Loucy (cell line): ENCODE measurements around the gene GJC3.
"Not testable (repeated sequence)": the region's sequence is repeated elsewhere in the genome, so short reads cannot be mapped to it uniquely, and the experiment has no call there.

ENCODE experiments used
- H2AFZ ChIP-seq: fragments of 200-600 bp; sonication (generic); 2 replicates; pipeline ENCODE4 v1.6.0; 2016; ENCODE audit warnings: antibody characterized with exemption, mild to moderate bottlenecking, low read length, moderate library complexity
- H3F3A ChIP-seq: fragments of 200-600 bp; 2 replicates; pipeline ENCODE4 v1.6.0; 2016; ENCODE audit warnings: antibody characterized with exemption, low read depth, mild to moderate bottlenecking
- H3K27me3 ChIP-seq: fragments of 200-600 bp; sonication (generic); 2 replicates; pipeline ENCODE4 v1.6.1; 2014; ENCODE audit warnings: low read length, mild to moderate bottlenecking; ENCODE audit not compliant: insufficient read depth, poor library complexity, severe bottlenecking
- H3K36me3 ChIP-seq: fragments of 200-600 bp; sonication (generic); 2 replicates; pipeline ENCODE4 v1.6.1; 2016; ENCODE audit warnings: low read length; ENCODE audit not compliant: insufficient read depth
- H3K4me1 ChIP-seq: fragments of 200-600 bp; sonication (generic); 2 replicates; pipeline ENCODE4 v1.5.1; 2014; ENCODE audit warnings: low read length, mild to moderate bottlenecking; ENCODE audit not compliant: insufficient read depth, poor library complexity, severe bottlenecking
- H3K4me2 ChIP-seq: fragments of 200-600 bp; sonication (generic); 2 replicates; pipeline ENCODE4 v1.6.0; 2014; ENCODE audit warnings: antibody characterized with exemption, low read length, low read depth, mild to moderate bottlenecking; ENCODE audit not compliant: poor library complexity, severe bottlenecking
- H3K4me3 ChIP-seq: fragments of 200-600 bp; sonication (generic); 2 replicates; pipeline ENCODE4 v1.5.1; 2014; ENCODE audit warnings: low read length, mild to moderate bottlenecking, mixed read lengths; ENCODE audit not compliant: poor library complexity, severe bottlenecking
- H3K79me2 ChIP-seq: fragments of 200-600 bp; sonication (generic); 2 replicates; pipeline ENCODE4 v1.6.1; 2014; ENCODE audit warnings: low read length; ENCODE audit not compliant: insufficient read depth
- H3K9ac ChIP-seq: fragments of 200-600 bp; sonication (generic); 2 replicates; pipeline ENCODE4 v1.6.0; 2014; ENCODE audit warnings: mild to moderate bottlenecking, low read depth, low read length, moderate library complexity; ENCODE audit not compliant: poor library complexity, severe bottlenecking
- H3K9me2 ChIP-seq: fragments of 200-600 bp; sonication (generic); replicated peaks from 2 replicates; pipeline ENCODE4 v1.6.1; 2016; ENCODE audit warnings: low read depth, low read length, mixed read lengths
- H3K9me3 ChIP-seq: fragments of 200-600 bp; sonication (generic); 2 replicates; pipeline ENCODE4 v1.6.1; 2014; ENCODE audit warnings: mild to moderate bottlenecking, antibody characterized with exemption, low read length, low read depth; ENCODE audit not compliant: insufficient read depth
- H4K20me1 ChIP-seq: fragments of 200-600 bp; sonication (generic); 2 replicates; pipeline ENCODE4 v1.6.0; 2014; ENCODE audit warnings: antibody characterized with exemption, low read length, mild to moderate bottlenecking; ENCODE audit not compliant: insufficient read depth, poor library complexity, severe bottlenecking
- EZH2phosphoT487 ChIP-seq: fragments of 200-600 bp; IDR thresholded peaks from 2 replicates; pipeline ENCODE4 v1.6.1; 2018; ENCODE audit warnings: antibody characterized with exemption, mild to moderate bottlenecking, moderate library complexity, borderline replicate concordance
- TF ChIP-seq, protein P1 (sequence below): fragments of 200-600 bp; sonication (generic); conservative IDR thresholded peaks from 2 replicates; pipeline ENCODE4 v1.5.1; 2014; ENCODE audit warnings: mild to moderate bottlenecking, antibody characterized with exemption, low read length

The GJC3 gene

DNA sequence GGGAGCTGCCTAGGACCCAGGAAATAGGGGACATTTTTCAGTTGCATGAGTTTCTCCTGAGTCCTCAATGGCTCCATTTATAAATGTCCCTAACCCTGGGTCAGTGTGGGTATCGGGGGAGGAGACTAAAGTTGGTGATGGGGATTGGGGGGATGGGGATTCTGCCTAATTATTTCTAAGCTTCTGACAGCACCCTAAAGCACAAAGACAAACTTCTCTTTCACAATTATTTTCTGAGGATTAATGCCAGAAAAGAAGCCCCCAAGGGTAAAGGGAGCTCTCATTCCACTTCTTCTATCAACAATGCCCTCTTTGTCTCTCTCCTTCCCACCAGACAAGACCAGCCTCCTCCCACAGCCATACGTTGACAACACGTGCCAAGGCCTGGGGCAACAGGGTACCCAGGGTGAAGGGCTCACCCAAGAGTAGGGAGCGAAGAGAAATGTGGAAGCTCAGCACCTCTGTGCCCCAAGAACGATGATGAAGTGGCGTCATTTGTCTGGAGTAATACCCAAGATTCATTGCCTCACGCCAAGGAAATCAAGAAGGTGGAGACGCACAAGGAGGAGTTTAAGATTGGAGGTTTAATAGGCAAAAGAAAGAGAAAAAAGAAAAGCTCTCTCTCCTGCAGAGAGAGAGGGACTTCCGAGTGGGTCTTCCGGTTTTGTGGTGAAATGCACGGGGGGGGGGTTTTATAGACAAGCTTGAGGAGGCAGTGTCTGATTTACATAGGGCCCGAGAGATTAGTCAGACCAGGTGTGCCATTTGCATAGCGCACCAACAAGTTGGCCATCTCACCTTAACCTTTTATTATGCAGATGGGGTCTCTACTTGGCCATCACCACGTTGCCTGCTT lies 14.4 kb upstream of the GJC3 start:
- Histone ChIP-seq H3K9me2 (no peaks in the 10 kb centered on the region), H3K27me3 (peaks cover 12% of the 10 kb centered on the region), H3F3A (no peaks in the 10 kb centered on the region), H3K4me3 (peak overlapping the region; percentile 46), H3K9ac (no peak overlapping the region), H3K9me3 (peaks cover 4% of the 10 kb centered on the region; the same call in 1 of the 2 replicates), H3K4me2 (peak overlapping the region; percentile 64), H3K4me1 (peaks cover 13% of the 10 kb centered on the region), H2AFZ (peak overlapping the region; percentile 96), H3K36me3 (no peaks in the 10 kb centered on the region), H3K79me2 (no peaks in the 10 kb centered on the region), H4K20me1 (no peaks in the 10 kb centered on the region)
- TF ChIP-seq EZH2phosphoT487, result no peak
- TF ChIP-seq, protein P1, sequence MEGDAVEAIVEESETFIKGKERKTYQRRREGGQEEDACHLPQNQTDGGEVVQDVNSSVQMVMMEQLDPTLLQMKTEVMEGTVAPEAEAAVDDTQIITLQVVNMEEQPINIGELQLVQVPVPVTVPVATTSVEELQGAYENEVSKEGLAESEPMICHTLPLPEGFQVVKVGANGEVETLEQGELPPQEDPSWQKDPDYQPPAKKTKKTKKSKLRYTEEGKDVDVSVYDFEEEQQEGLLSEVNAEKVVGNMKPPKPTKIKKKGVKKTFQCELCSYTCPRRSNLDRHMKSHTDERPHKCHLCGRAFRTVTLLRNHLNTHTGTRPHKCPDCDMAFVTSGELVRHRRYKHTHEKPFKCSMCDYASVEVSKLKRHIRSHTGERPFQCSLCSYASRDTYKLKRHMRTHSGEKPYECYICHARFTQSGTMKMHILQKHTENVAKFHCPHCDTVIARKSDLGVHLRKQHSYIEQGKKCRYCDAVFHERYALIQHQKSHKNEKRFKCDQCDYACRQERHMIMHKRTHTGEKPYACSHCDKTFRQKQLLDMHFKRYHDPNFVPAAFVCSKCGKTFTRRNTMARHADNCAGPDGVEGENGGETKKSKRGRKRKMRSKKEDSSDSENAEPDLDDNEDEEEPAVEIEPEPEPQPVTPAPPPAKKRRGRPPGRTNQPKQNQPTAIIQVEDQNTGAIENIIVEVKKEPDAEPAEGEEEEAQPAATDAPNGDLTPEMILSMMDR, result no peak

DNA sequence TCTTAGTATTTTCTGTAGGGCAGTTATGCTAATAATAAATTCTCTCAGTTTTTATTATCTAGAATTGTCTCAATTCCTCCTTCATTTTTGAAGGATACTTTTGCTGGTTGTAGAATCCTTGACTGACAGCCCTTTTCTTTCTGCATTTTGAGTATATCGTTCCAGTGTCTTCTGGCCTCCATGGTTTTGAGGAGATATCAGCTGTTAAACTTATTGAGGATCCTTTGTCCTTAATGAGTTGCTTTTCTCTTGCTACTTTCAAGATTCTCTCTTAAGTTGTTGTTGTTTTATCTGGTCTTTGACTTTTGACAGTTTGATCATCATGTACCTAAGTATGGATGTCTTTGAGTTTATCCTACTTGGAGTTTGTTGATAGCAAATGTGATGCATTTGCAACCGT lies 8.9 kb upstream of the GJC3 start:
- H3K9me3 ChIP-seq, result peaks cover 12% of the 10 kb centered on the region; the same call in 1 of the 2 replicates
- H3F3A ChIP-seq, result no peaks in the 10 kb centered on the region
- peaks cover 14% of the 10 kb centered on the region for H3K27me3 ChIP-seq
- no peaks in the 10 kb centered on the region for H3K4me1 ChIP-seq
- no peaks in the 10 kb centered on the region for H3K9me2 ChIP-seq
- H3K9ac ChIP-seq, result no peak overlapping the region
- H3K79me2 ChIP-seq, result no peaks in the 10 kb centered on the region
- no peak overlapping the region for H2AFZ ChIP-seq
- TF ChIP-seq, protein P1, result no peak
- TF ChIP-seq EZH2phosphoT487, result no peak
- H3K36me3 ChIP-seq, result no peaks in the 10 kb centered on the region
- H3K4me2 ChIP-seq, result no peak overlapping the region
- H4K20me1 ChIP-seq, result no peaks in the 10 kb centered on the region
- H3K4me3 ChIP-seq, result no peak overlapping the region

DNA sequence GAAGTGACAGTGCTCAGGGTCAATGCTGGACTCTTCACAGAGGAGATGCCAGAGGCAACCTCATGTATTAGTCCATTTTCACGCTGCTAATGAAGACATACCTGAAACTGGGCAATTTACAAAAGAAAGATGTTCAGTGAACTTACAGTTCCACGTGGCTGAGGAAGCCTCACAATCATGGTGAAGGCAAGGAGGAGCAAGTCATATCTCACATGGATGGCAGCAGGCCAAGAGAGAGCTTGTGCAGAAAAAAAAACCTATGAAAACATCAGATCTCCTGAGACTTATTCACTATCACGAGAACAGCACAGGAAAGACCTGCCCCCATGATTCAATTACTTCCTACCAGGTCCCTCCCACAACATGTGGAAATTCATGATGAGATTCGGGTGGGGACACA lies 5.6 kb upstream of the GJC3 start:
- H3K27me3 ChIP-seq, result peaks cover 16% of the 10 kb centered on the region
- H3K4me2 ChIP-seq, result not testable (repeated sequence)

More for the DNA sequence above, 5.6 kb upstream of the GJC3 start:
- not testable (repeated sequence) for H3K4me1 ChIP-seq, H4K20me1 ChIP-seq, H3K36me3 ChIP-seq, H3K79me2 ChIP-seq, H3K9me2 ChIP-seq, H3F3A ChIP-seq, H3K9ac ChIP-seq, H3K4me3 ChIP-seq
- H3K9me3 ChIP-seq, result peaks cover 12% of the 10 kb centered on the region; the same call in 1 of the 2 replicates
- 0 out of 2 replicates have a peak overlapping the region, but pooled peaks have one; percentile 7 for H2AFZ ChIP-seq
